Neural crest cell (in vitro differentiated cells): ENCODE data around the gene WDR43. TPM values are rescaled to one million over a fixed set of nuclear protein-coding genes. Genes with fewer than 3 reads are reported as not detected.

ENCODE experiments used
- DNase-seq: peaks from one replicate; pipeline ENCODE4 v3.0.0; 2021; ENCODE audit warnings: low read depth, mixed read lengths, low spot score
- H3K27ac Mint-ChIP-seq: one replicate; pipeline ENCODE4 v1.8.0; 2021; ENCODE audit warnings: mild to moderate bottlenecking, mixed read lengths; ENCODE audit not compliant: unreplicated experiment
- H3K27me3 Mint-ChIP-seq: 2 replicates; pipeline ENCODE4 v1.8.0; 2021; ENCODE audit warnings: low read depth, mild to moderate bottlenecking, mixed read lengths
- H3K36me3 Mint-ChIP-seq: 2 replicates; pipeline ENCODE4 v1.8.0; 2021; ENCODE audit warnings: low read depth, mild to moderate bottlenecking, mixed read lengths
- H3K4me1 Mint-ChIP-seq: 2 replicates; pipeline ENCODE4 v1.8.0; 2021; ENCODE audit warnings: mixed read lengths
- H3K4me3 Mint-ChIP-seq: one replicate; pipeline ENCODE4 v1.8.0; 2021; ENCODE audit warnings: mild to moderate bottlenecking, mixed read lengths
- H3K9me3 Mint-ChIP-seq: 2 replicates; pipeline ENCODE4 v1.8.0; 2021; ENCODE audit warnings: mixed read lengths
- CTCF ChIP-seq: fragments of 200-600 bp; sonication (generic); conservative IDR thresholded peaks from 2 replicates; pipeline ENCODE4 v1.5.0; 2021; ENCODE audit warnings: antibody characterized with exemption, mild to moderate bottlenecking
- total RNA-seq: library from RNA; stranded (reverse); gene quantifications from 2 replicates; pipeline ENCODE4 v1.2.1, GENCODE V29; 2021

Gene WDR43
- total RNA-seq, 1 donor from 2014 or later = 70.6 TPM

DNA sequence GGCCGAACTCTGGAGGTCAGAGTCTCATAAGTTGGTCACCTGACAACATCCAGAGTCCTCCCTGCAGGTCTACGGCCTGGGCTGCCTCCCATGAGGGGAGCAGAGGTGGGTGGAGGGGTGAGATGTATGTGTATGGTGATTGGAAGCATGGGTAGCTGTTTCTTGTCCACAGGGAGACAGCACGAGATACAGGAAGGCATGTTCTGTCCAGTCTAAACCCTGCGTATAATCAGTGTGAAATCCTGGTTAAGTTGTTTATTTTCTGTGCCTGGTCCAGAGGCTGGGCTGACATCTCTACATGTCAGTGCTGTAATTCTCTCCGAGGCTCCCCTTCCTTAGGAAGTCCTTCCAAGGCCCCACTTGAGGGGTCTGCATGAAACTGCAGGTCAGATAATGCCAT lies 95.5 kb downstream of the WDR43 start:
- TF ChIP-seq CTCF = no peak
- DNase-seq = no peak
- H3K27me3 Mint-ChIP-seq = no peaks in the 10 kb centered on the region
- peaks cover 8% of the 10 kb centered on the region for H3K4me1 Mint-ChIP-seq
- H3K27ac Mint-ChIP-seq = no peak overlapping the region
- no peaks in the 10 kb centered on the region for H3K36me3 Mint-ChIP-seq
- H3K4me3 Mint-ChIP-seq = no peak overlapping the region
- no peaks in the 10 kb centered on the region for H3K9me3 Mint-ChIP-seq

GRCh38 chr2:28990445-28990844 lies 96.0 kb downstream of the WDR43 start:
- no peak overlapping the region for H3K4me3 Mint-ChIP-seq
- H3K36me3 Mint-ChIP-seq = no peaks in the 10 kb centered on the region
- no peak overlapping the region for H3K27ac Mint-ChIP-seq
- H3K9me3 Mint-ChIP-seq = no peaks in the 10 kb centered on the region
- no peak for TF ChIP-seq CTCF
- DNase-seq = no peak
- no peaks in the 10 kb centered on the region for H3K27me3 Mint-ChIP-seq
- peaks cover 8% of the 10 kb centered on the region for H3K4me1 Mint-ChIP-seq

GRCh38 chr2:28991021-28991420 lies 96.6 kb downstream of the WDR43 start:
- Mint-ChIP-seq H3K36me3 (no peaks in the 10 kb centered on the region), H3K4me1 (peaks cover 8% of the 10 kb centered on the region), H3K27me3 (no peaks in the 10 kb centered on the region), H3K4me3 (no peak overlapping the region), H3K27ac (no peak overlapping the region), H3K9me3 (no peaks in the 10 kb centered on the region)
- TF ChIP-seq CTCF = no peak
- no peak for DNase-seq

DNA sequence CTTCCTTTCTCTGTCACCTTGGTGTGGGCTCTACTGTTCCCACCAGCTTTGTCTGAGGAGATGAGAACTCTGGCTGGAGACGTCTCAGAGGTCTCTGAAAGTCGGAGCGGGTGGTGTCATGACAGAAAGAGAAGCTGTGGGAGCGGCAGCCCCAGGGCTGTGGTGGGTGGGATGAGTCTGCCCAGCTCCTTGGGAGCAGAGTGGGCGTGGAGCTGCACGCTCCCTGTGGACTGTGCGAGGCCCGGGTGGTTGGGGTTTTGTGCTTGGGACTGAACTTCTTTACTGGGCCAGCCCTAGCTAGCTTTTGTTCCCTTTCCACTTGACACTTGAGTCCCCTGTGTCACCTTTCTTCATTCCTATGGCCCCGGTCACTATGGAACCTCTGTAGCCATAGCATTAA lies 97.0 kb downstream of the WDR43 start:
- no peak overlapping the region for H3K27ac Mint-ChIP-seq
- no peaks in the 10 kb centered on the region for H3K9me3 Mint-ChIP-seq
- DNase-seq = no peak
- TF ChIP-seq CTCF = no peak
- H3K27me3 Mint-ChIP-seq = no peaks in the 10 kb centered on the region
- H3K36me3 Mint-ChIP-seq = no peaks in the 10 kb centered on the region
- peaks cover 4% of the 10 kb centered on the region for H3K4me1 Mint-ChIP-seq
- H3K4me3 Mint-ChIP-seq = no peak overlapping the region

DNA sequence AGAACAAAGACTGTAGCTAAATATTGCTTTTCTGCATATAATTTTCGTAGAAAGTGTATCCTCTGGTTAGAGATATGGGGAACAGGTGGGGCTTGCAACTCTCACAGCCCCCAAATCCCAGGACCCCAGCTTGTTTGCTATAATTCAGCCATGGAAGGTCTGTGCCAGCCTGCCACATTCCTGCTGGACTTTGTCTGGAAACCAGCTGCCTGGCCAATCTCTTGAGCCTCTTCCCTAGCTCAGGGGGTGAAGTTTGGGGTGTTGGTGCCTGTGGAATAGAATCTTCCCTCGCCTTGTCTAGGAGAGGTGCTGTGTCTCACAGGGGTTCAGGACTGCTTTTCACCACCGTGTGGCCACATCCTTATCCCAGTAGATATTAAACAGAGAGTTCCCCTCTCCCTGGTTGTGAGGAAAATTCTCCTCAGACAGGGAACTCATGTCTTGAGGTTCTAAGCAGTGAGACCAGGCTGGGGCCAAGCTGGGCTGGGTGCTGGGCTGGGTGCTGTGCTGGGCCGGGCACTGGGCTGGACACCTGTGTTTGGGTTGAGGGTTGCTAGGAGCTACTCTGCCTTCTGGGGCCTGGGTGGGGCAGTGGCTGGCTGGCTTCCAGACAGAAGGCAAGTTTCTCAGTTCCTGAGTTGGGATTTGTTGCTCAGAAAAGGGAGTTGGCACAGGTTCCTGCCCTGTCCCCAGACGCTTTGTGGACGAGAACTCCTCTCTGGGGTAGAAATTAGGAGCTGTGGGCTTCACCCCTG lies 98.9 kb downstream of the WDR43 start:
- TF ChIP-seq CTCF = no peak
- peaks cover 4% of the 10 kb centered on the region for H3K4me1 Mint-ChIP-seq
- no peak overlapping the region for H3K4me3 Mint-ChIP-seq
- no peak overlapping the region for H3K27ac Mint-ChIP-seq
- no peaks in the 10 kb centered on the region for H3K36me3 Mint-ChIP-seq
- no peak for DNase-seq
- peaks cover 3% of the 10 kb centered on the region for H3K27me3 Mint-ChIP-seq
- no peaks in the 10 kb centered on the region for H3K9me3 Mint-ChIP-seq
